Peyer's patch (tissue), 4 donors: ENCODE data around the gene NRIP1. TPM values are rescaled to one million over a fixed set of nuclear protein-coding genes. Genes with fewer than 3 reads are reported as not detected.

Source experiments
- DNase-seq, 3 donors: peaks; one replicate each; pipeline ENCODE4 v3.0.0-alpha.2; 2017 to 2019
- H3K27ac ChIP-seq, 4 donors: fragments of 200-600 bp; sonication (generic); one replicate each; pipeline ENCODE4 v1.5.1; 2016 to 2019
- H3K27me3 ChIP-seq, 2 donors: fragments of 200-600 bp; sonication (generic); one replicate each; pipeline ENCODE4 v1.5.1; 2019
- H3K36me3 ChIP-seq, 3 donors: fragments of 200-600 bp; sonication (generic); one replicate each; pipeline ENCODE4 v1.5.1; 2016 to 2019
- H3K4me1 ChIP-seq, 4 donors: fragments of 200-600 bp; sonication (generic); one replicate each; pipeline ENCODE4 v1.5.1; 2016 to 2019
- H3K4me3 ChIP-seq, 4 donors: fragments of 200-600 bp; sonication (generic); 1 replicate in 3 of 4; 2 replicates in 1 of 4; pipeline ENCODE4 v1.5.1; 2016 to 2019; ENCODE audit warnings: mild to moderate bottlenecking in 1 of 4
- H3K9me3 ChIP-seq, 4 donors: fragments of 200-600 bp; sonication (generic); one replicate each; pipeline ENCODE4 v1.5.1; 2016 to 2019; ENCODE audit warnings: mild to moderate bottlenecking in 1 of 4
- CTCF ChIP-seq, 6 experiments: fragments of 450-650 bp in 4 of 6; fragments of 200-600 bp in 2 of 6; sonication (generic) in 1 of 6; IDR thresholded peaks; one replicate each; pipeline ENCODE4 v1.5.1; 2017 to 2019; ENCODE audit warnings: antibody characterized with exemption in 6 of 6, mild to moderate bottlenecking in 3 of 6, moderate library complexity in 1 of 6
- POLR2A ChIP-seq, 2 donors: fragments of 450-650 bp; IDR thresholded peaks; one replicate each; pipeline ENCODE4 v1.5.1; 2017; ENCODE audit warnings: antibody characterized with exemption in 2 of 2, mild to moderate bottlenecking in 2 of 2, moderate library complexity in 2 of 2
- total RNA-seq, 4 donors: library from RNA; depleted of rRNA; stranded (reverse); fragments of >200 nt; gene quantifications; one replicate each; pipeline ENCODE4 v1.1.0, GENCODE V29; 2016

The NRIP1 gene
- total RNA-seq, 4 donors from 2014 or later = 37.4 to 72.9 (median 53.6) TPM

DNA sequence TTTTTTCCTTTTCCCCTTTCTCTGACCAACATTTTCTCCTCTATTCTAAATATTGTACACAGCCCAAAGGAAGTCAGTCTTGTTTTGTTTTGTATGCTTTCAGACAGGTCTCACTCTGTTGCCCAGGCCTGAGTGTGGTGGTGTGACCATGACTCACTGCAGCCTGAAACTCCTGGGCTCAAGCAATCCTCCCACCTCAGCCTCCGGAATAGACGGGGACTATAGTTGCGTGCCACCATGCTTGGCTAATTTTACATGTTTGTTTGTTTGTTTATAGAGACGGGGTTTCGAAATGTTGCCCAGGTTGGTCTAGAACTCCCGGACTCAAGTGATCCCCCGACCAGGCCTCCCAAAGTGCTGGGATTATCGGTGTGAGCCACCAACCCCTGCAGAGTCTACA, 72.8 kb downstream of the NRIP1 start:
- Histone ChIP-seq H3K4me1 (no peaks in the 10 kb centered on the region), H3K27me3 (no peaks in the 10 kb centered on the region), H3K36me3 (no peaks in the 10 kb centered on the region), H3K4me3 (no peak overlapping the region), H3K27ac (no peak overlapping the region), H3K9me3 (no peaks in the 10 kb centered on the region)
- TF ChIP-seq POLR2A (IDR thresholded peaks at IDR 0.05) (no peak), CTCF (IDR thresholded peaks at IDR 0.05) (no peak)
- no peak for DNase-seq

DNA sequence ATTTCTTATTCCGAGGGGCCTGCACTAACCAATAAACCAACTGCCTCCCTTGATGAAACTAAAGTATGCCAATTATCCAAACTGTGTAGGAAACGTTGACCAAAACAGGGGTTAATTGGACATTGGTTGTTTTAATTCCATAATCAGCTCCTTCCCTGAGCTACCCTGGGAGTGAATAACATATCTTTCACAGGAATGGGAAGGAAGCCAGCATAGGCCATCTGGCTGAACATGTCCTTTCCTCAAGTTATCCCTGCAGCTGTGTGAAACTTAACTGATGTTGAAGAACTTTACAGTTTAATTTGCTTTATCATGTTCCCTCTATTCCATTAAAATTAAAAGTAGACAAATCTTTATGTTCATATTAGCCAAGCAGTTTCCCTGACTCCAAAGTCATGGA, 75.4 kb downstream of the NRIP1 start:
- Histone ChIP-seq H3K27ac (no peak overlapping the region), H3K9me3 (no peaks in the 10 kb centered on the region), H3K27me3 (no peaks in the 10 kb centered on the region), H3K4me1 (no peaks in the 10 kb centered on the region), H3K4me3 (no peak overlapping the region), H3K36me3 (no peaks in the 10 kb centered on the region)
- TF ChIP-seq CTCF (IDR thresholded peaks at IDR 0.05) (no peak), POLR2A (IDR thresholded peaks at IDR 0.05) (no peak)
- no peak for DNase-seq

DNA sequence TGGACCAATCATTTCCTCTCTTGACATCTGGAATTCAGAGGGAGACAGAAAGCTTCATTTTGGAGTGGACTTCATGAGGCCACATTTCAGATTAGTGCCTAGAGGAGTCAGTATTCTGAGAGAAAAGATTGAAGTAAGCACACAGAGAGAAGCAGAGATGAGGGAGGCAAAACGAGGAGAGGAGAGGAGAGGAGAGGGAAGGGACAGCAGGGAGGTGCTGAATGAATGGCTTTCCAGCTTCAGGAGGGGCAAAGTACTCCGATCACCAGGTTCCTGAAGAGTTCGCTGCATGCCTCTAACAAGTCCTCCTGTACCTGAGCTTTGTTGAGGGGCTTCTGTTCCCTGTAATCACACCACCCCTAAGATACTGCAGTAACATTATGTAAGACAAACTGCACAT, 76.0 kb downstream of the NRIP1 start:
- Histone ChIP-seq H3K27ac (no peak overlapping the region), H3K4me3 (no peak overlapping the region), H3K36me3 (no peaks in the 10 kb centered on the region), H3K9me3 (no peaks in the 10 kb centered on the region), H3K27me3 (no peaks in the 10 kb centered on the region), H3K4me1 (no peaks in the 10 kb centered on the region)
- DNase-seq = no peak
- TF ChIP-seq CTCF (IDR thresholded peaks at IDR 0.05) (no peak), POLR2A (IDR thresholded peaks at IDR 0.05) (no peak)

GRCh38 chr21:14987370-14988170, 77.2 kb downstream of the NRIP1 start:
- H3K36me3 ChIP-seq = no peaks in the 10 kb centered on the region
- no peaks in the 10 kb centered on the region for H3K9me3 ChIP-seq
- no peak for TF ChIP-seq POLR2A (IDR thresholded peaks at IDR 0.05)
- TF ChIP-seq CTCF (IDR thresholded peaks at IDR 0.05) = no peak
- H3K27me3 ChIP-seq = no peaks in the 10 kb centered on the region
- H3K4me1 ChIP-seq = no peaks in the 10 kb centered on the region
- no peak overlapping the region for H3K27ac ChIP-seq
- DNase-seq = no peak
- no peak overlapping the region for H3K4me3 ChIP-seq

- no peak for DNase-seq
- H3K9me3 ChIP-seq = no peaks in the 10 kb centered on the region
- no peaks in the 10 kb centered on the region for H3K4me1 ChIP-seq
- H3K27ac ChIP-seq = no peak overlapping the region
- TF ChIP-seq POLR2A (IDR thresholded peaks at IDR 0.05) (no peak), CTCF (IDR thresholded peaks at IDR 0.05) (no peak)
- no peaks in the 10 kb centered on the region for H3K36me3 ChIP-seq
- no peaks in the 10 kb centered on the region for H3K27me3 ChIP-seq
- no peak overlapping the region for H3K4me3 ChIP-seq
These were observed 79.5 kb downstream of the NRIP1 start for GRCh38 chr21:14985306-14985705.
